Esophagus squamous epithelium (tissue), 5 donors: ENCODE results near the gene DGKD. TPM values are rescaled to one million over a fixed set of nuclear protein-coding genes. Genes with fewer than 3 reads are reported as not detected.

Experiments used
- DNase-seq: peaks from one replicate; lab custom pipeline; 2025; lab: John Stamatoyannopoulos, UW
- H3K27ac ChIP-seq, 4 donors: fragments of 200-600 bp; sonication (generic); one replicate each; pipeline ENCODE4 v1.5.1; 2016 to 2019; ENCODE audit warnings: mild to moderate bottlenecking in 1 of 4
- H3K27me3 ChIP-seq, 4 donors: fragments of 200-600 bp; sonication (generic); 1 replicate in 3 of 4; 2 replicates in 1 of 4; pipeline versions ENCODE4 v1.5.1 to v1.6.0; 2017 to 2021; ENCODE audit warnings: antibody characterized with exemption in 1 of 4
- H3K36me3 ChIP-seq, 3 donors: fragments of 200-600 bp; sonication (generic); one replicate each; pipeline ENCODE4 v1.5.1; 2016 to 2019
- H3K4me1 ChIP-seq, 3 donors: fragments of 200-600 bp; sonication (generic); one replicate each; pipeline ENCODE4 v1.5.1; 2017 to 2019
- H3K4me3 ChIP-seq, 4 donors: fragments of 200-600 bp; sonication (generic); 1 replicate in 3 of 4; 2 replicates in 1 of 4; pipeline ENCODE4 v1.5.1; 2016 to 2019; ENCODE audit warnings: mild to moderate bottlenecking in 2 of 4, moderate library complexity in 1 of 4
- H3K9me3 ChIP-seq, 3 donors: fragments of 200-600 bp; sonication (generic); one replicate each; pipeline ENCODE4 v1.5.1; 2016 to 2019
- POLR2A ChIP-seq, 4 donors: fragments of 450-650 bp; IDR thresholded peaks; one replicate each; pipeline ENCODE4 v1.6.1; 2017; ENCODE audit warnings: antibody characterized with exemption in 4 of 4, mild to moderate bottlenecking in 4 of 4, moderate library complexity in 3 of 4
- WGBS, 2 donors: methylation state at CpG; one replicate each; pipeline ENCODE4 v1.1.5; 2018; 5-methylcytosine and 5-hydroxymethylcytosine counted together
- intact Hi-C: fragments of 100-400 bp; cut with DNase I; formaldehyde crosslinking; loops from one replicate; pipeline ENCODE4 v1.15.0; 2022
- total RNA-seq, 4 donors: library from RNA; depleted of rRNA; stranded (reverse); fragments of >200 nt; gene quantifications; one replicate each; pipeline ENCODE4 v1.1.0, GENCODE V29; 2016
- TF ChIP-seq, protein P1 (sequence below), 6 experiments: fragments of 450-650 bp in 4 of 6; fragments of 200-600 bp in 2 of 6; sonication (generic) in 2 of 6; IDR thresholded peaks; one replicate each; pipeline ENCODE4 v1.5.1; 2016 to 2019; ENCODE audit warnings: antibody characterized with exemption in 6 of 6, mild to moderate bottlenecking in 4 of 6, moderate library complexity in 4 of 6
- donor health status: DM: yes; HTN: yes; CAD: no.

The DGKD gene
- total RNA-seq, 4 donors from 2014 or later: 2.3 to 10.9 (median 4.2) TPM

DNA sequence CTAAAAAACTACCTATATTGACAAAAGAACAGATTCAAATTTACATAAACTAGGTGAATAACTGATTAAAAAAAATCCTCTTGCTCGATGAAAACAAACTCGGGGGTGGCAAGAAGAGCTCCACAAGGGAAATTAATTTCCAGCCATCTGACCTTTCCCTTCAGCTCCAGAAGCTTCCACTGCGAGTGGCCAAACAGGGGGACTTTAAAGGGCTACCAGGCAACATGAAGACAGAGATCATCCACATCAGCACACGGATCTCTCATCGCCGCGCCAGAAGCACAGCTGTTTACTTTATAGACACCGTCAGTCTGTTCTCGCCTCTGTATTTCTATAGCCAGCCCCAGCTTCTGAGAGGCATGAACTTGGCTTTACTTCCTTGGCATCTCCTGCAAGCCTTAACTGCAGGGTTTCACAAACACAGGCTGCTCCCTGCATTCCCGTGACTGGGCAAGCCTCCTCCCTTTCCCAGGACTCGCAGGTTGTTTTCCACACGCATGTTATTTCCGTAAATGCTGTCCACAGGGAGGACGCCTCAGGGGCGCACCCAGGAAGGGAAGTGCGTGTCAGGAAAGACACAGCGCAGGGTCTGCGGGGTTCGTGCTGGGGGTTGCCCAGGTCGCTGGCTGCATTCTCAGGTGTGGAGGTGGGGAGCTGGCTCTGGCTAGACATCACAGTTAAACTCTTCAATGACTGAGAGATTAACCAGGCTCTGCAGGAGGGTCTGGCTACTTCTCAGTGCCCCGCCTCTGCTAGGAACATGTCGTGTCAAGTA is 127.3 kb downstream of the DGKD start:
- peaks cover 0 to 42% (median 23%) of the 10 kb centered on the region in 3 donors for H3K4me1 ChIP-seq
- H3K27me3 ChIP-seq: no peaks in the 10 kb centered on the region
- intact Hi-C loops: no loop called here
- H3K9me3 ChIP-seq: no peaks in the 10 kb centered on the region
- TF ChIP-seq, protein P1, sequence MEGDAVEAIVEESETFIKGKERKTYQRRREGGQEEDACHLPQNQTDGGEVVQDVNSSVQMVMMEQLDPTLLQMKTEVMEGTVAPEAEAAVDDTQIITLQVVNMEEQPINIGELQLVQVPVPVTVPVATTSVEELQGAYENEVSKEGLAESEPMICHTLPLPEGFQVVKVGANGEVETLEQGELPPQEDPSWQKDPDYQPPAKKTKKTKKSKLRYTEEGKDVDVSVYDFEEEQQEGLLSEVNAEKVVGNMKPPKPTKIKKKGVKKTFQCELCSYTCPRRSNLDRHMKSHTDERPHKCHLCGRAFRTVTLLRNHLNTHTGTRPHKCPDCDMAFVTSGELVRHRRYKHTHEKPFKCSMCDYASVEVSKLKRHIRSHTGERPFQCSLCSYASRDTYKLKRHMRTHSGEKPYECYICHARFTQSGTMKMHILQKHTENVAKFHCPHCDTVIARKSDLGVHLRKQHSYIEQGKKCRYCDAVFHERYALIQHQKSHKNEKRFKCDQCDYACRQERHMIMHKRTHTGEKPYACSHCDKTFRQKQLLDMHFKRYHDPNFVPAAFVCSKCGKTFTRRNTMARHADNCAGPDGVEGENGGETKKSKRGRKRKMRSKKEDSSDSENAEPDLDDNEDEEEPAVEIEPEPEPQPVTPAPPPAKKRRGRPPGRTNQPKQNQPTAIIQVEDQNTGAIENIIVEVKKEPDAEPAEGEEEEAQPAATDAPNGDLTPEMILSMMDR (IDR thresholded peaks at IDR 0.05): no peak
- peak in 1 of 4 donors; percentile 17 for TF ChIP-seq POLR2A (IDR thresholded peaks at IDR 0.05)
- H3K36me3 ChIP-seq: peaks cover 5 to 86% (median 25%) of the 10 kb centered on the region in 3 donors
- 33 to 37% methylated on average over 12 to 14 of the region's 22 CpGs for WGBS, 2 donors
- peak overlapping the region in 3 of 4 donors; percentile 12 to 32 (median 25) for H3K4me3 ChIP-seq
- peak overlapping the region; percentile 71 to 88 (median 78) for H3K27ac ChIP-seq
- no peak for DNase-seq

DNA sequence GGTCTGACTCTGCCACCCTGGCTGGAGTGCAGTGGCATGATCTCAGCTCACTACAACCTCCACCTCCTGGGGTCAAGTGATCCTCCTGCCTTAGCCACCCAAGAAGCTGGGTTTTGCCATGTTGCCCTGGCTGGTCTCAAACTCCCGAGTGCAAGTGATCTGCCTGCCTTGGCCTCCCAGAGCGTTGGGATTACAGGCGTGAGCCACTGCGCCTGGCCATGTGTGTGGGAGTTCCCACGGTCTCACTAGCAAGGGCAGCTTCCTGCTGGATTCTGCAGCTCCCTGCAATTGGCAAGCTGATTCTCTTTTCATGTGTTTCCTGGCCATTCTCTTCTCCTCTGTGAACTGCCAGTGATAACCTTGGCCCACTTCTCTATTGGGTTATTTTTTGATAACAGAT is 128.3 kb downstream of the DGKD start:
- Histone ChIP-seq H3K4me1 (peaks cover 0 to 53% (median 34%) of the 10 kb centered on the region in 3 donors), H3K4me3 (no peak overlapping the region), H3K36me3 (peaks cover 0 to 79% (median 18%) of the 10 kb centered on the region in 3 donors), H3K27me3 (no peaks in the 10 kb centered on the region), H3K27ac (peak overlapping the region; percentile 56 to 88 (median 78)), H3K9me3 (no peaks in the 10 kb centered on the region)
- TF ChIP-seq POLR2A (IDR thresholded peaks at IDR 0.05): no peak
- TF ChIP-seq, protein P1 (IDR thresholded peaks at IDR 0.05): no peak
- WGBS, 2 donors: 39 to 72% methylated on average over 3 to 5 of the region's 5 CpGs
- no peak for DNase-seq
- intact Hi-C loops: no loop called here

DNA sequence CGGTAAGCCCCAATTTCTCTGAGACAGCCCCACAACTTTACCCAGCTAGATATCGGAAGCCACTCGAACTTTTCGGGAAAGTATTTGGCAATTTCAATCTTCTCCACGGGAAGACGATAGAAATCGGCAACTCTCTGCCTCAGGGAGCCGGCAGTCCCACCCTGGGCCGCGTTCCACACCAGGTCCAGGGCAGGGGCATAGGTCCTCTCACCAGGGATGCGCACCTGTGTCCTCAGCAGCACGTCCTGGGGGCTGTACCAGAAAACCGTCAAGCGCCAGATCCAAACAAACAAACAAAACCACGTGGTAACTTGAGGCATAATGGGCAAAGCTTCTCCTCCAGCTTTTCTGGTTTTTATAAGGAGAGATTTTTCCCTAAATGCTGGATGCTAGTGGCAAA is 131.4 kb downstream of the DGKD start:
- 86 to 91% methylated on average over 5 to 12 of the region's 15 CpGs for WGBS, 2 donors
- H3K27me3 ChIP-seq: no peaks in the 10 kb centered on the region
- intact Hi-C loops: no loop called here
- peaks cover 10 to 71% (median 53%) of the 10 kb centered on the region in 3 donors for H3K4me1 ChIP-seq
- peaks cover 0 to 54% (median 18%) of the 10 kb centered on the region in 3 donors for H3K36me3 ChIP-seq
- DNase-seq: no peak
- TF ChIP-seq, protein P1 (IDR thresholded peaks at IDR 0.05): no peak
- no peak for TF ChIP-seq POLR2A (IDR thresholded peaks at IDR 0.05)
- H3K27ac ChIP-seq: no peak overlapping the region
- H3K4me3 ChIP-seq: no peak overlapping the region
- no peaks in the 10 kb centered on the region for H3K9me3 ChIP-seq

DNA sequence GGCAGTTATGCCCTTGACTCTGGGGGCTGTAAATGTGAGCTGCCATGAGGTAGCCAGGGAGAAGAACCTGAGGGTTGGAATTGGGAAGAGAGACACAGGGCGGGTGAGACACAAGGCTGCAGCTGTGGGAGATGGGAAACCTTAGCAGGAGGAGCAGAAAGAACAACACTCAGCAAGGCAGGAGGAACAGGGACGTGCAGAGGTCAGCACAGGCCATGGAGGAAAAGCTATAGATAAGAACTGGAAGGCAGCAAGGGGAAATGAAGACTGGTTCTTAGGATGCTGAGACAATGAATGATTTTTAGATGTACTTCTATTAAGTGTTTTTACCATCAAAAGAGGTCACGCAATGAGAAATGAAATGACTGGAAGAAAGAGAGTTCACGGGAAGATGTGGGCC is 132.1 kb downstream of the DGKD start:
- Histone ChIP-seq H3K4me3 (no peak overlapping the region), H3K4me1 (peaks cover 15 to 71% (median 50%) of the 10 kb centered on the region in 3 donors), H3K36me3 (peaks cover 0 to 51% (median 18%) of the 10 kb centered on the region in 3 donors), H3K27me3 (no peaks in the 10 kb centered on the region), H3K27ac (peak overlapping the region in 2 of 4 donors; percentile 60 to 66), H3K9me3 (no peaks in the 10 kb centered on the region)
- intact Hi-C loops: no loop called here
- 77 to 91% methylated on average over 4 of the region's 4 CpGs for WGBS, 2 donors
- TF ChIP-seq, protein P1 (IDR thresholded peaks at IDR 0.05): no peak
- TF ChIP-seq POLR2A (IDR thresholded peaks at IDR 0.05): no peak
- DNase-seq: no peak
